ENCODE measurements around the gene KCND3.
"Not testable (repeated sequence)": the region's sequence is repeated elsewhere in the genome, so short reads cannot be mapped to it uniquely, and the experiment has no call there.

KCND3 gene

DNA sequence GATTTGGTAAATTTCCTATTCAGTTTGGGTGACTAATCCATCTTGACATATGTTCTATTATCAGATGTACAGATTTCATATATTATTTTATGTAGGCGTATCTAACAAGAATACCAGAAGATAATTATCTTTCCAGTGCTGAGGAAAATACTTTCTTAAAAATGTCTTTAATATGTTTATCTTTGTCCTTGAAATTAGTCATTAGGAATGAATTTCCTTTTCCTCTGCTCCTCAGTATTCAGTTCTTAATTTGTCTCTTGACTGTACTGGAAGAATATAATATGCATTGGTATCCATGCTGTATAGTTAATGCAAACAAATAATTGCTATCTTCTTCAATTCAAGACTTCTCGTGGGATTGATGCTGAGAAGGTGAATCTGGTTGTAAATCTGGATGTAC, 227.1 kb downstream of the KCND3 start:
- no peak for FAIRE-seq

DNA sequence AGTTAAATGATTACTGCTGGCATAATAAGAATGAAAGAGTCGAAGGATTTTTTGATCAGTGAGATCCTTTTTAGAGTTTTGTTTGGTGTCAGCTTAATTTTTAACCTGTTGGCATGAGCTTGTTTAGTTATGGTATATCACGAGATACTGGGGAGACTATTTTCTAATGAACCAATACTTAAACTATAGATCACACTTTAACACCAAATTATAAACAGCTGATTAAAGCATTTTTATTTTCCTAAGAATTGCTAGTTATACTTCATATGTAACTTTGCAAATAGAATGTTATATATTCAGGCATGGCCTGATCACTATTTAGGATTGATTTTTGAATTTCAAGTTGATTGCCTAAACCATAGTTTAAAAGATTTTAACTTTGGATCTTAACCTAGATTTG, 227.8 kb downstream of the KCND3 start:
- FAIRE-seq: no peak

DNA sequence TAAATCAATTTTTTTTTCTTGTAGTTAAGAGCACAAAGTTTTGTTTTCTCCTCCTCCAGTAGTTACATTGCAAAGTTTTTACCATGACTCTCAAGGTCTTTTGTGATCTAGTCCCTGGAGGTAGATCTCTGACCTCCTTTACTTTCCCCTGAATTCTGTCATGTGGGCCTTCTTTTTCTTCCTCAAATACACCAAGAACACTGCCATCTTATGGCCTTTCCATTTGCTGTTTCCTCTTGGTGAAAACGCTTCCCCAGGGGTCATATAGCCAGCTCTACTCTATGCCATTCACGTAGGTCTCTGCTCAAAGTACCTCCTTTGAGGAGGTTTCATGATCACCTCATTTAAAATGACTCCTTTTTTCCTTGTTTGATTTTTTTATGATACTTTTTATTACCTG, 231.1 kb downstream of the KCND3 start:
- no peak for FAIRE-seq

DNA sequence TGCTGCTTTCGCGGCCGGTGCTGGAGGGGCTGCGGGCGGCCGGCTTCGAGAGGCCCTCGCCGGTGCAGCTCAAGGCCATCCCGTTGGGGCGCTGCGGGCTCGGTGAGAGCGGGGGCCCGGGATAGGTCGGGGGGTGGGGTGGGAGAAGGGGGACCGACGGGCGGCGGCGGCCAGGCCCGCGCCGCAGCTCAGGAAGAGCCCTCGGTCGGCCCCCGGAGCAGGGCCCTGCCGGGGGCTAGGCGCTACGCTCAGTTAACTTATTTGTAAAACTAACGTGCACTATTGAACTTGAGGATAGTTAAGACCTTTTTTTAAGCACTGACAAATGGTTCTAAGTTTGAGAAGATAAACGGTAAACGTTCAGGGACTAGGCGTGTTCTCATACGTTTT, 233.3 kb downstream of the KCND3 start:
- FAIRE-seq: no peak

DNA sequence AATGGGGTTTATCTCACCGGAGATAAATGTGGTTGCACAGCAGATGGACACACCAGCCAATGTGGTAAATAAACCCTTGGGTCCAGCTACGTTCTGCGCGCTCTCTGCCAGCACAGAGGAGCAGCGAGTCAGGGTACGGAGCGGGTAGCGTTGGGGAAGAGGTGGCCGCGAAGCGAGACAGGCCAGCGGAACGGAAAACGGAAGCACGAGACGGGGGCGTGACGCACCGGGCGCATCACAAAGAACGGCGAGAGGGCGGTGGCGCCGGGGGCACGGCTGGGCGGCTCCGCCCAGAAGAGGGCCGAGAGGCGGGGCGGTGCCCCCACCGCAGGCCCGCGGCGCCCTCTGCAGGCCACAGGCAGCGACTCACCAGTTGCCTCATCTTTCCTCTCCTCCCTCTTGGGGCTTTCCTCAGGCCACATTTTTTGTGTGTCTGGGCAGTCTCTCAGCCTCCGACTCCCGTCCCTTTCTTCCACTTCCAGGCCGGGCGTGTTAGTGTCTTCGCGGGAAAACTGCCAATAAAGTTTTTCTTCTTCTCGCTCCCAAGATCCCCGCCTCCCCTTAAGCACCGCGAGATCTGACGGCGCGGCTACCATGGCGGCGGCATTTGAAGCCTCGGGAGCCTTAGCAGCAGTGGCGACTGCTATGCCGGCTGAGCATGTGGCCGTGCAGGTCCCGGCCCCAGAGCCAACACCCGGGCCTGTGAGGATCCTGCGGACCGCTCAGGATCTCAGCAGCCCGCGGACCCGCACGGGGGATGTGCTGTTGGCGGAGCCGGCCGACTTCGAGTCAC, 233.9 kb downstream of the KCND3 start, which contains the start of gene DDX20:
TSS of gene DDX20 (plus strand) at position 571 of the 793 bp plus-strand sequence. CDS start at position 595, 24 bp downstream.
- FAIRE-seq: no peak

DNA sequence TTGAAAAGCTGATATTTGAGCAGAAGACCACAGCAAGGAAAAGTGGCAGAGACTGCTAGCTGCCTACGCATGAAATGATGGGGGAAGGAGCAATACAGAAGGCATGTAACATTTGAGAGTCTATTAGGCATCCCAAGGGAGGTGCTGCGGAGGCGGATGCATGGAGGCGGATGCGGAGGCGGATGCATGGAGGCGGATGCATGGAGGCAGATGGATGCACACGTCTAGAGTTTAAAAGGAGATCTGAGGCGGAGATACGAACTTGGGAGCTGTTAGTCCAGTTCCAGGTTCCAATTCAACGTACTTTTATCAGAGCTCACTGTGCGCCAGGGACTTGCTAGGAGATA, 234.5 kb downstream of the KCND3 start:
- FAIRE-seq: no peak

DNA sequence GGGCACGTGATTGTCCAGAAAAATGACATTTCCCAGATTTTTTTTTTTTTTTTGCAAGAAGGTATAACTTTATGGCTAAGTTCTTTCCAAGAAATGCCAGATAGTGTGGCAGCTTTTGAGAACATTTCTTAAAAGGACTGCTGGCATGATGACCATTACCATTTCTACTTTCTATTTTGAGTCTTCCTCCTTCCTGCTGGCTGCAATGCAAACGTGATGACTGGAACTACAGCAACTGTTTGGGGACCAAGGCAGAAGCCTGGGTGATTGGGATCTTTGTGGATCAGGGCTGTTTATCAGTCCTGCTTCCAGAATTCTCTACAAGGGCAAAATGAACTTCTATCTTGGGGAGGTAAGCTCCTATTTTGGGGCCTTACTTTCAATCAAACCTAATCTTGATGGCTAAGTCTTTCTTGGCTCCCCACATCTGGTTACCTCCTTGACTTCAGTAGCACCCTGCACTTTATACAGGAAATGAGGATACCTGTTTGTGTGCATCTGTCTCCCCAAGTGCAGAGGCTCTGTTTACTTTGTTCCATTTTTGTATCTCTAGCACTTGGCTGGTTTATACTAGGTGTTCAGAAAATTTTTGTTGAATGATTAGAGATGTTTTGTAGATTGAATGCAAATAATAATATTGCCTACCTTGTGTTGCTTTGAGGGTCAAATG, 237.4 kb downstream of the KCND3 start:
- FAIRE-seq: no peak

DNA sequence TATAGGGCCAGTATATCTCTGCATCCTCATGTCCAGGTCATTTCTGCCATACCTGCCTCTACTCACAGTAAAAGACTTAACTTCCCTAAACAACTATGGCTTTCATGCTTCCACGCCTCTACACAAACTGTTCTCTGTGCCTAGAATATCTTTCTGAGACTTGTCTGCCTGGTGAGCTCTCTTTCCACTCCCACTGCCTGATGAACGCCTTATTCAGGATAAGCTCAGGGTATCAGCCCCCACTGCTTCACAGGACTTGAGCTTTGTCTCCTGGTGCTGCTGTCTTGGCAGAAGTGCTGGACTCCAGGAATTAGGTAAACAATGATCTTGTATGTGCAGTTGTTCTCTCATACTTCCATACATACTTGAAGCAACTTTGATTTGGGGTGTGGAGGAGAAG, 238.6 kb downstream of the KCND3 start:
- FAIRE-seq: no peak

DNA sequence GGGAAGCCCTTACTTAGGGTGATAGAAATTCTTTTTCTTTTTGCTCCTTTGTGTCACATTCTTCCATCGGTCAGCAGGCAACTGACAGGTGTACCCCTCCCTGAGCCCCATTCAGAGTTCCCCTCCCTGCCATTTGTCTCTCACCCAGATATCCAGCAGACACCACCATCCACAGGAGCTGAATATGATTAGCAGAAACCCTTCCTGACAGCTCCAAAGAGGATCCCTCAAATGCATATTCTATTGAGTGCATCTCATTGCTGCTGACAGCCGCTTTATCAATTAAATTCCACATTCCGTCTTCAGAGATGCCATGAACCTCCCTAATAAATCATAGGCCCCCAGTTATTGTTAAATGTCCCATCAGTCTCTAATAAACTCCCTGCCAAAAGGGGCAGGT, 239.8 kb downstream of the KCND3 start:
- FAIRE-seq: no peak

DNA sequence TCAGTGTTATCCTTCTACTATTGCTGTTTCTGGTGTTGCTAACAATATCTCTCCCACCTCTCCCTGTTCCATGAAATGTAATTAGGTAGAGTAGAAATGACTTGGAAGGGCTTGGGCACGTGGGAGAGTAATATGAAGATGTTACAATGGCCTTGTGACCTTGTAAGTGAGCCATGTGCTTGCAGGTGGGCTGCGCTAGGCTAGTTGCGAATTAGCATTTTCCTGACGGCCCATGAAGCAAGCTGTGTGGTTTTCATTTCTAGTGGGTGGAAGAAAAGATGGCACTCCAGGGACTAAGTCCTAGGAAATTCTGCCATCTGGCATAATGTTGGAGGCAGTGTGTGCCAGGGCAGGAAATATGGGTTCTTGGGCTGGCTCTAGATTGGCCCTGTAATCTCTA, 241.5 kb downstream of the KCND3 start:
- FAIRE-seq: no peak

DNA sequence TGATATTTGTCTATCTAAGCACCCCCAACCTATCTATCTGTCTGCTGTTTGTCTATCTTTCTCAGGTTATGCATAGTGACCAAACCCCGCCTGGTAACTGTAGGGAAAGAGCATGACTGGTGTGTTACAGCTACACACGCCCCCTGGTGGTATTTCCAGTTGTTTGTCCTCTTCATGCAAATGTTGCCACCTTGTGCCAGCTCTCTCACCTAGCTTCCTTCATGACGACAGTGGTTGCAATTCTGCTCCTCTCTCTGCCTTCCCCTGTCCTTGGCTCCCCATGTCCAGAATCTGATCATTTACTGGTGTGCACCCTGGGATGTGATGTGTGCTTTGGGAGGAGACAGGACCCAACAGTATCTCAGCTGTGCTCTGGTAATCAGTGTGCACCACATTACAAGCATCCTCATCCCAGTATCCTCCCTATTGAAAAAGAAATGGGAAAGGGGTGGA, 242.2 kb downstream of the KCND3 start:
- FAIRE-seq: no peak

DNA sequence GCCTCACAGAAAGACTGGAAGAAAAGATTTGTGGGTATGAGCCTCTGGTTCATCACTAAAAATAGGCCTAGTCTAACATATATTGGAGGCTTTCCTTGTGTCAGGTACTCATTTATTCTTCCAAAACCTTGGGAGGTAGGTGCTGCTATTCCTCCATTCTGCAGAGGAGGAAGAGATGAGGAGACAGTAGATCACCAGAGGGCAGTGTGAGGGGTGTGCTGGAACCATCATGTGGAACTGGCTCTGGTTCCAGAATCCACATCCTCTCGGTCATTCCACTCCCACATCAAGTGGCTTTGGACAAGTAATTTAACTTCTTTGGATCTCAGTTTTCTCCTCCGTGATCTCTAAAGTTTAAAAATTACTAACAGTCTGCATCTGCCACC, 242.9 kb downstream of the KCND3 start:
- FAIRE-seq: no peak

DNA sequence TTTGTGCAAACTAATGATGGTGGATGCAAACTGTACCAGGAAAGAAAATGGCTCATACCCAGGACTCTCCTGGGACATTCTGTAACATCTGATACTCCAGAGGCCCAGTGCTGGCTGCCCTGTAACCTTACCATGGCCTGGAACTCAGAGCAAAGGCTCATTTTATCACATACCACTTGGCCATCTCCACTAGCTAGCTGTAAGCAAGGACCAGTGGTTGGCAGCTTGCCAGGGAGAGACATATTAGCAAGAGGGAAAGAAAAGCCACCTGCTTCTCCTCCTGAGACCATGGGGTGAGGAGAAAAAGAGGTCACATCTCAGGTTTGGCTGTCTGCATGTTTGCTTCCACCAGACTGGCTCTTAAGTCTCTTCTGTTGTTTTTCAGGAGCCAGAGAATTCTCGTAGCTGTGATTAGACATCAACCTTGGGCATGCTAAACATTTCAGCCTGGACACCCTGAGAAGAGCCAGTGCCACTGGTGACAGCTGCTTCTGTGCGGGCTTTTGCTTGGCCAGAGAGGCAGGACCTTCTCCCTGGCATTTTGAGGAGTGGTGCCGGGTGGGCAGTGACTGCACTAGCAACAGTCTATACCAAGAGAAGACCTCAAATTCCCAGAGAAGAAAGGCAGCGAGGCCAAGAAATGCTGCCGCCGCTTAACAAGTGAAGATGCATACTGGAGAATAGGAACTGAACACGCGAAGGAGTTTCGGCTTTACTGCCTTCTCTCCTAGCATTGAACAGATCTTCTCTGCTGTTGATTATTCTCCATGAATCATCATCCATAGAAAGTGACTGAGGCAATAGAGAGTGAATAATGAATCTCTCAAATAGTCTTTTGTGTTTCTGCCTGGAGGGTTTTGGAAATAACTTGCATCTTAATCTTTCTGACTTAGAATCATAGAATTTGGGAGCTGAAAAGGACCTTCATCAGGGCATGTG, 243.5 kb downstream of the KCND3 start:
- FAIRE-seq: no peak

DNA sequence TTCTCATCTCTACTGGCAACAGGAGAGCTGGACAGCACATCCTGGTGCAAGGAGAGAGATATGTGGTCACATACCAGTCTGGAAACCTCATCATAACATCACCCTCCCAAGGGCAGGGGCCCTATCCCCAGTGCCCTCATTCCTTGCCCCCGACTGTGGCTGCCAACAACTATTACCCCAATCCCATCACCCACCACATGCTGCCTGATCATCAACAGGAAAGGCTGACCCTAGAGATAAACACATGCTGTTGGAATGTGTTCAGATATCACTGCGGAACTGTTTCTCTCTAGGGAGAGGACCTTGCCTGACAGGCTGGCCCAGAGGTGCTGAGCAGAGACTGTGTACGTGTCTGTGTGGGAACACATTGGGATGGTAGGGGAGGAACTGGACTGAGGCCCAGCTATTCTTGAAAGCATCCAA, 245.8 kb downstream of the KCND3 start:
- no peak for FAIRE-seq

DNA sequence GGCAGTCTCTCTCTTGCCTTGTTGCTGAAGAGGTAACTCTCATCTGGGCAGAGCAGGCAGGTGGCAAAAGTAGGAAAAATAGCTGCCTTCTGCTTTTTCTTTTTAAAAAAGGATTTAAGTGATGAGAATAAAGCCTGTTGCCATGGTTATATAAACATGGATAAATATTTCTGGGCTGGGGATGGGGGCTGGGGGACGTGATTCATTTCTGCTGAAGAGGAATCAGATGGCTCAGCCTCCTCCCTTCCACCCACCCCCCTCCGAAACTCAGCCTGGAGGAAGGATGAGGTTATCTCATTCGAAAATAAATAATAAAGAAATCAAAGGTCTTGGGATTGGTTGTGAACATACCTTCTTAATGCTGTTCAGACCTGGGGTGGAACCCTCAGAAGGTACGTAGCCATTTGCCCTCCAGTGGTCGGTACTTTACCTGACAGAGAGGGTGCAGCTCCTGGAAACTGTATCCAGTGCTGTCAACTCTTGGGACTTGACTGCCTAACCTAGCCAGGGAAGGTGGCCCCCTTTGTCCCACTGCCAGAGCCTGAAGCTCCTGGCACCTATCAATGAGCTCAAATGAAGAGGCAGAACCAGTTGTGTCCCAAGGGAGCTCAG, 246.4 kb downstream of the KCND3 start:
- no peak for FAIRE-seq

DNA sequence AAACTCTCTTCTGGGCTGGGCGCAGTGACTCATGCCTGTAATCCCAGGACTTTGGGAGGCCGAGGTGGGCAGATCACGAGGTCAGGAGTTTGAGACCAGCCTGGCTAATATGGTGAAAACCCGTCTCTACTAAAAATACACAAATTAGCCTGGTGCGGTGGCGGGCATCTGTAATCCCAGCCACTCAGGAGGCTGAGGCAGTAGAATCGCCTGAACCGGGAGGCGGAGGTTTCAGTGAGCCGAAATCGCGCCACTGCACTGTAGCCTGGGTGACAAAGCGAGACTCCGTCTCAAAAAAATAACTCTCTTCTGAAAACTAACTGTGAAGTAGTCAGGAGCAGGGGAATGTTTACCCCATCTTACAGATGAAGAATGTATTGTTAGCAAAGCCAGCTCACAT, 247.2 kb downstream of the KCND3 start:
- not testable (repeated sequence) for FAIRE-seq

DNA sequence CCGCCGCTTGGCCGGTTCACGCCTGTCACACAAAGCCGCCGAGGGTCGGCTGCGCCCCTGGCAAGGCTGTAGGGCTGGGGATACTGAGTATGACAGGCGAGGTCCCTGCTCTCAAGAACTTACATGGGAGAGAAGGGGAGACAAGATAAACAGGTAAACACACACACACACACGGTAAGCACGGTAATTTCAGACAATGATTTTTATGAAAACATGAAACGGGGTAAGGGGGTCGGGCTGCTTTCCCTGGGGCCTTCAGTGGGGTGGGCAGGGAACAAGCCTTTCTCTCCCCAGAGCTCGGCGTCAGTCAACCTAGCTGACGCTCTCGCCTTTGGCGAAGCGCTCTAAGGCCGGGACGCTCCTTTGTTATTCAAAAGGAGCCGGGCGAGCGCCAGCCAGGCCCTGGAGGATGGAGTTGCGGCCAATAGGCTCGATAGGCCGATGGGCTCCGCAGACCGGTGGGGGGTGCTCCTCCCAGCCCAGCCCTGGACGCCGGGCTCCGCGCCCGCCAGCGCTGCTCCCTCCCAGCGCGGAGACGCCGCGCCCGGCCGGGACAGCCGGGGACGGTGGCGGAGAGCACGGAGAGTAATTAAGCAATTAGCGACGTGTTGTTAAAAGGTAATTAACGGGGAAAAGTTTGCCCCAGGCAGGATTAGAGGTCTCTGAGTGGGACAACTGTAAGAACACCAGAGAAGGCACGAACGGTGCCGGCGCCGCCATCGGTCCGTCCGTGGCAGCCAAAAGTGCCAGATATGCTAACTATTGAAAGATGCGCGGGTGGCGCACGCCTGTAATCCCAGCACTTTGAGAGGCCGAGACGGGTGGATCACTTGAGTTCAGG, 249.3 kb downstream of the KCND3 start:
- FAIRE-seq: no peak

DNA sequence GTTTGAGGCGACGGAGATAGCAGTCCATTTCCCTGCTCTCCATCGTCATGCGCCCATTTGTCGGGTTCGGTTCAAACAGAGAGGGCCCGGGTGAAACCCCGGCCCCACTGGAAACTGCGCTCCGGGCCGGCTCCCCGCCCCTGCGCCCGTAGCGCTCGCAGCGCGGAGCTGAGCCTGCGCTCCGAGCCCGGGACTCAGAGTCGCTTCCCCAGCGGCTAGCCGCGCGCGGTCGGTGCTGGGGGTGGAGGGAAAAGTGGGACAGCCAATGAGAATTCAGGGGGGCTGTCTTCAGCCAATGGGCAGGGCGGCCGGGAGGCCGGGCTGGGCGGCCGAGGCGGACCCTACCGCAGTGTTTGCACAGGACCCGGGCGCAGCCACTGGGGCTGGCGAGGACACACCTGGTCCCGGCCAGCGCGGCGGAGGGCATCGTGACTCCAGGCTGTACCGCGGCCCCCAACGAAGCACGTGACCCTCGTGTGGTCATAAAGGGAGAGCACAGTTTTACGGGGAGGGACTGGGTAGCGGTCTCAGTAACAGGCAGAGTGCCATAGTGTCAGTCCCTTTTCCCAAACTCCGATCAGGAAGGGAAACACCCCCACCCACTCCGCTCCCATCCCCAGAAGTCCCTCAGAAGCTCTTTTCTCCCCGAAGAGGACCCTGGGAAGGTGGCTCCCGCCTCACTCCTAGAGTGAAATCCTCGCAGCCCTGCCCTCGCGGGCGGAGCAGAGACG, 250.1 kb downstream of the KCND3 start, which contains the start of gene INKA2:
TSS of gene INKA2 (minus strand) at position 202 of the 731 bp plus-strand sequence. CDS start at position 49, 153 bp downstream.
- FAIRE-seq: no peak

DNA sequence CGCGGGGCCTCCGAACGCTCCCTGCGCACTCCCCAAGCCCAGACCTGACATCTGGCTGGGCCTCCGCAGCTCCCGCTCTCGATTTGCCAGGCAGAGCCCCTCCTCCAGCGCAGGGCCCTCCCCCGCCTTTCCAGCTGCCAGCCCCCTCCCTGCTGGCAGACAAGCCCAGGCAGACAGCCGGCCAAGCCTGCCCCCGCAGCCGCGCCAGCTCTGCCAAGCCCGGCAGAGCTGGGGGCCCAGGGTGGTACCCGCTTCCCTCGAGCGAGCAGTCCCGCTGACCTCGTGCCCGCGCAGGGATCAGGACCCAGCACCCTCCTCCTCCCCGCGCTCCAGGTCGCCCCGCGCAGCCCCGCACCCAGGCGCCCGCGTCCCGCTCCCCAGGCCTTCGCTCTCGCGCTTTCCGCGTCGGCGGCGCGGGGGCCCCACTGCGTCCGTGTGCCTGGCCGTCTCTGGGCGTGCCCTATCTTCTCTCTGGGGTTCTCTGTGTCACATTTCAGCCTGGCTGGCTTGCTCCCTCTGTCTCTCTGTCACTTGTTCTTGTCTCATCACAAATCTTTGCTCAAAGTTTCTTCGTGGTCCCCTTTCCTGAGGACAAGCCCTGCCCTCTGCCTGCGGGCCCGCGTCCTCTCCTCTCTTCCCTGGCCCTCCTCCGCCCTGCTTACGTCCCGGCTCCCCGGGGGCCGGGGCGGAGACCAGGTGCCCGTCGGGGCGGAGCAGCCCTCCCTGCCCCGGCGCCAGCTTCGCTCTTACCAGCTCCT, 250.9 kb downstream of the KCND3 start:
- no peak for FAIRE-seq

DNA sequence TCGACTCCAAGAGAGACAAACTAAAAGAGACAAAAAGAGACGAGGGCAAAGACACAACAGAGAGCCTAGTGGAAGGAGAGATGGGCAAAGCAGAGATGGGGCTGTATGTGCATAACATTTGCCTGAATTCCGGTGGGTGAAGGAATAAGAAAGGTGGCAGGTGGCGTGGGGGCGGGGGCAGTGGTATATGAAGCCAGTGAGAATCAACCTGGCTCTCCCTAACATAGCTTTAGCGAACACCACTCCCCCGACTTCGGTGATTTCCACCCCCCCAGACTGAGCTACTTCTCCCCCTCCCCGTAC, 251.4 kb downstream of the KCND3 start:
- no peak for FAIRE-seq

Measured in colon (tissue), 2 donors.